Stimulated activated CD4-positive, alpha-beta T cell treated with anti-CD3 and anti-CD28 coated beads, Interleukin-12 subunit alpha, Interleukin-12 subunit beta, amount 100 ng/mL, for 24 hours (primary cell): Measurements from ENCODE around the gene DMD.
"Not testable (repeated sequence)": the region's sequence is repeated elsewhere in the genome, so short reads cannot be mapped to it uniquely, and the experiment has no call there.

Experiments used
- DNase-seq, 2 experiments: peaks; one replicate each; pipeline ENCODE4 v3.0.0-alpha.2; 2020; ENCODE audit warnings: low read depth in 2 of 2

Gene DMD

GRCh38 chrX:32852203-32852602, 359.1 kb downstream of the DMD start:
- DNase-seq, result no peak

GRCh38 chrX:32851556-32851955, 359.8 kb downstream of the DMD start:
- DNase-seq, result no peak

DNA sequence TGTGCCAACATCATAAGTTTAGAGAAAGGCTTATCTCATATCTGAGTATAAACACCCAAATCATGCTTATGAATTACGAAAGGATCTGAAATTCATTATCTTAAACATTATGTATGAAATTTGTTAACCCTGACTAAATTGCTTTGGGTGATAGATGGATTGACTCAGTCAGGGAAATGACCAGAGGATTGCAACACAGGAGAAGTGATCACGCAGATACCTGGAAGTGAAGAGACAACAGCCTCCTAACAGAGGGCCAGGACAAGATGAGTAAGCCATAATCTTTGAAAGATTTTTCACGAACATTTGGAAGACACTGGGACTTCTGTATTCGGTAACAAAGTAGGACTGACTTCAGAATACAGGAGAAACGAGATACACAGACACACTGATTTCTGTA, 363.4 kb downstream of the DMD start:
- DNase-seq, result no peak

DNA sequence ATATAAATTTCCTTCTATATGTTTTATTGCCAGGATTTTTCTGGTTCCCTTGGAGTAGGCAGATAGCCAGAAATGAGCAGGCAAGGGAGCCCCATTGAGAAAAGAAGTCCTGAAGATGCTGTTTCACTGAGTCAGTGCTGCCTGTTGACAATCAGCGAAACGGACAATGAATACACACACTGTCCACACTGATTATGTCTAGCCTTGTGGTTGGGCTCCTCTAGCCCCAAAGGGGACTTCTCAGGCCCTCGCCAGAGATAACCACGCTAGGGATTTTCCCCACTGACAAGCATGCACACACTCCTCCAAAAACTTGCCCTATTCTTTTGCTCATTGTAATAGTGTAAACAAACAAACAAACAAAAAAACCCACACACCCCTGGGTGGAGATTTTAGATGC, 369.3 kb downstream of the DMD start:
- no peak for DNase-seq

GRCh38 chrX:32839781-32840180, 371.6 kb downstream of the DMD start:
- no peak for DNase-seq

DNA sequence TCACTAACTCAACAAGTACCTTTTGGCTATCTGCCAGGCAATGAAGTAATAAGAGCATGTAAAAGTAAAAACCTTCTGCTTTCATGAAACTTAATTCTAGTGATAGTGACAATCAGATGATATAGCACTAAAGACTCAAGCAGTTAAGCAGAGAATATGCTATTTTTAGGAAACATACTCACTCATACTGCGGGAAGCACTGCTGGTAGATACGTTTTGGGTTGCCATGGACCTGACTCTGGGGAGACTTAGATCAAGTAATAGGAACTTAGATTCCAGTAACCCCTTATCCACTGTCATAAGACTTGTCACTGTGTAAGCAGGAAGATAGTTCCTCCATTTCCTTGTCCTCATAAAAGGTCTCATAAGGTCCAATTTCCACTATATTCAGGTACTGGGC, 386.3 kb downstream of the DMD start:
- no peak for DNase-seq

GRCh38 chrX:32804034-32804433, 407.3 kb downstream of the DMD start:
- no peak for DNase-seq

DNA sequence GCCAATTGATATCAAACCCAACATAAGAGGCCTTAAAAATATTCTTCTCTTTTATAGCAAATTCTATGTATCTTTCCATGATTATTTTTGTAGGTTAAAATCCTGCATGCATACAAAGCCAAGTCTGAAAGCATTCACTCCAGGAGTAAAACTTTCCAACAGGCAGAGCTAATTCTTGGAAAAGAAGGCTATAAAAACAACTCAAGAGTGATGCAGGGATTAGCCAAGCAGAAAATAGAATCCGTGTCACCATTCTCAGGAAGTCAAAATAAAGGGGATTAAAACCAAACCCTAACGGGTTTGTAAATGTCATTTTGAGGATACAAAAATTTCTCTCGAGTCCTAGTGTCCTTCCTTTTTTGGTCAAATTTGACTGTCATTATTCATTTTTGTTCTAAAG, 412.4 kb downstream of the DMD start:
- DNase-seq, result no peak

GRCh38 chrX:32788936-32789335, 422.4 kb downstream of the DMD start:
- no peak for DNase-seq

- DNase-seq, result no peak
These were observed 431.2 kb downstream of the DMD start for GRCh38 chrX:32780109-32780508.

DNA sequence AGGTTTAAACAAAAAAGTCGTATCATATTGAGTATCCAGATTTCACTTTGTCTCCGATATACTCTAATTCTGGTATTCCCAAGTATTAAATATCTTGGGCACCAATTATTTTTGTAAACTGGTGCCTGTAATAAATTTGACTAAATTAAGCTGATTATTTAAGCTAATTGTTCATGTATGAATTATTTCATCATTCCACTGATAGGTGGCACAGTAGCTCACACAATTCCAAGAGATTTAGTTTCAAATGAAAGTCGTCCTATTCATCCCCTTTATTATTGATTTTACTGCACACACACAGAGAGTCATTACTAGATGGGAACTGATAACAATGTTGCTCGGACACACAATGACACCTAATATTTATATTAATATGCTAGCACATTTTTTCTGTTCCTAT, 432.4 kb downstream of the DMD start:
- DNase-seq, result no peak

DNA sequence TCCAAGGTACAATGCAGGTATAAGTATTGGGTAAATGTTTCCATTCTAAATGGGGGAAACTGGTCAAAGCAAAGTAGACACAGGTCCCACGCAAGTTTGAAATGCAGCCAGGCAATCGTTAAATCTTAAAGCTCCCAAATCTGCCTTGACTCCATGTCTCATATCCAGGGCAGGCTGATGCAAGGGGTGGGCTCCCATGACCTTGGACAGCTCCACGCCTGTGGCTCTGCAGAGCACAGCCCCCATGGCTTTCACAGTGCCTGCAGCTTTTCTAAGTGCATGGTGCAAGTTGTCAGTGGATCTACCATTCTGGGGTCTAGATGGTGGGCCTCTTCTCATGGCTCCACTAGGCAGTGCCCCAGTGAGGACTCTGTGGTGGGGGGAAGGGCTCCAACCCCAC, 436.4 kb downstream of the DMD start:
- DNase-seq, result no peak

- DNase-seq, result no peak
These were observed 462.3 kb downstream of the DMD start for GRCh38 chrX:32749070-32749469.

GRCh38 chrX:32745323-32745722, 466.0 kb downstream of the DMD start:
- no peak for DNase-seq

DNA sequence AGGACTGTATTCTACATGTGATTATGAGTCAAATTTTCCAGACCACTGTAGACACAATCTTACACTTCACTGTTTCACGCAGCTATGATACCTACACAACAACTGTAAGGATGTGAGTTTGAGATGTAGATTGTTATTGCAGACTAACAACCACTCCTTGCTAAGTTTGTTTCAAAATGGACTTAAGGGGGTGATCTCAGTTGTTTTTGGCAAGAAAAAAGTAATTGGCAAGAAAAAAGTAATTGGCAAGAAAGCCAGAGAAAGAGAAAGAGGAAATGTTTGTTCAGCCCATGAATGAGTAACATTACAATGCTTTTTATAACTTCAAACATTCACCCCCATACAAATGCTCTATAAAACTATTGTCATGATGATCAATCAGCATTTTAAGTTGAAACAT, 466.4 kb downstream of the DMD start:
- DNase-seq, result no peak

DNA sequence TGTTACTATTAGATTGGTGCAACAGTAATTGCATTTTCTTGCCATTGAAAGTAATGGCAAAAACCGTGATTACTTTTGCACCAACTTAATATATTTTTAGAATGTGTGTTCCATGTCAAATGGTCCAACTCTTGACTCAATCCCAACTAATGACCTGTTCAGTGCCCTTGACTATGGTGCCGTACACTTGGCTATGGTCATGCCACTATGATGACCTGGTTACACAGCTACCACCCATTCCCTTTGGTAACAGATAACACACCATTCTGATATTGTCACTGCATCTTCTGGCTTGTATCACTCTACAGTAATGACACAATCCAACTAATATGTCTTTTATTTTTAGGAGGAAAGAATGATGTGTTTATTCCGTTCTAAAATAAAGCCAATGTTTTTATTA, 469.4 kb downstream of the DMD start:
- no peak for DNase-seq

DNA sequence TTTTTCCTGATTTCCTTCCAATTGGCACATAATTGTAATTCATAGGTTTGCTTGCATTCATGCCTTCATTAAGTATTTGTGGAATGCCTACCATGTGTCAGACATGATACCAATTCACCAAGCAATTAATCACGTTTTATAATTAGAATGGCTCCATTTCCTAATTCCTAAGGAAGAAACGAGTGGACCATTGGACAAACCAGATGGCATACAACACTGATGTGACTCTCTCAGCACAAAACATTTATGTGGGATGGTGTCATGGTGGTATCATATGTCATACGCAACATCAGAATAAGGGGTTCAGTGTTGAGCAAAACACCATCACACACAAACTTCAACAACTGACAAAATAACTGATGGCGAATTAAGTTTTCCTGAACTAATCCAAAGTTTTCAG, 502.8 kb downstream of the DMD start:
- no peak for DNase-seq

DNA sequence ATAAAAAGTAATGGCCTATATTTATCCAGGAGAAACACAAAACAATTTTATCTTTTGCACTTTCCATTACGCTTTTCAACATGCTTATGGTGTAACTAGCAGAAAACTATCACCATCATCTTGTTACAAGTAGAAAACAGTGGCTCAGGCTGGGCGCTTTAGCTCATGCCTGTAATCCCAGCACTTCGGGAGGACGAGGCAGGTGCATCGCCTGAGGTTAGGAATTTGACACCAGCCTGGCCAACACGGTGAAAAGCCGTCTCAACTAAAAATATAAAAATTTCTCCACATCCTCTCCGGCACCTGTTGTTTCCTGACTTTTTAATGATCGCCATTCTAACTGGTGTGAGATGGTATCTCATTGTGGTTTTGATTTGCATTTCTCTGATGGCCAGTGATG, 506.0 kb downstream of the DMD start:
- not testable (repeated sequence) for DNase-seq

GRCh38 chrX:32687379-32687778, 524.0 kb downstream of the DMD start:
- no peak for DNase-seq

GRCh38 chrX:32678487-32678886, 532.9 kb downstream of the DMD start:
- DNase-seq, result no peak

DNA sequence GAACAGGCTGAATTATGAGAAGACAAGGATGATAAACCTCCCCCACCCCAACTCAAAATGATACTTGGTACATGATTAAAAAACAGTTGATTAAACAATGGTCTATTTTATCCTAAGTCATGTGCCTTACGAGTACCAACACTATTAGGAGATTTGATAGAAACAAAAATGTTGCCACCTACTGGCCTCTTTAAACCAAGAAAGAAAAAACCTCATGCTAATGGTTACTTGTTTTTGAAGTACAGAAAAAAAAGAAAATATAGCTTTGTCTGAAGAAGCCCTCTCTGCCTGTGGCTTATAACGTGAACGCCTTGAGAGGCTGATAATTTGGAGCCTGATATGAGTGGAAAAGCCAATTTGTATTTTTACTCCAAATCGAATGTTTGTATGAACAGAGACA, 538.2 kb downstream of the DMD start:
- no peak for DNase-seq

GRCh38 chrX:32662516-32662915, 548.8 kb downstream of the DMD start:
- no peak for DNase-seq

GRCh38 chrX:32644476-32645245, 566.7 kb downstream of the DMD start:
- no peak for DNase-seq

GRCh38 chrX:32642283-32642682, 569.1 kb downstream of the DMD start:
- DNase-seq, result no peak
